GM18526 (cell line): Measurements from ENCODE around the gene AK8.

Experiments
- POLR2A ChIP-seq: IDR thresholded peaks from 3 replicates; pipeline ENCODE4 v1.6.1; 2011; ENCODE audit not compliant: insufficient read length; ENCODE audit errors: extremely low read depth

The AK8 gene

GRCh38 chr9:132694144-132694543 lies 183.9 kb downstream of the AK8 start:
- TF ChIP-seq POLR2A = no peak

GRCh38 chr9:132690696-132691095 lies 187.4 kb downstream of the AK8 start:
- no peak for TF ChIP-seq POLR2A

DNA sequence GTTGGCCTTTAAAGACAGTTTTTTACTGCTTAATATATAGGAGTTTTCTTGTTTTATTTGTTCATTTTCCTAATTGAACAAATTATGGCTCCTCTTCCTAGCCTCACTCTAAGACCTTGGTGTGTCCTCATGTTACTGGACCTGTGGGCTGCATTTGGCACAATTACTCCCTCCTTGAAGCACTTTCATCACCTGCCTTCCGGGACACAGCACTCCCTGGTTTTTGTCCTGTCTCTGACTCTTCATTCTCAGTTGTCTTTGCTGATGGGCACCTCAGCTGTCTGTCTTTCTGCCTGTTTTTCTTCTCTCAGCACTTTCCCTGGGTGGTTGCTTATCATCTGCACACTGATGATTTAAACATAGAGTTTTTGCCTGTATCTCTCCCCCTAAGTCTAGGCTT lies 194.2 kb downstream of the AK8 start:
- no peak for TF ChIP-seq POLR2A

DNA sequence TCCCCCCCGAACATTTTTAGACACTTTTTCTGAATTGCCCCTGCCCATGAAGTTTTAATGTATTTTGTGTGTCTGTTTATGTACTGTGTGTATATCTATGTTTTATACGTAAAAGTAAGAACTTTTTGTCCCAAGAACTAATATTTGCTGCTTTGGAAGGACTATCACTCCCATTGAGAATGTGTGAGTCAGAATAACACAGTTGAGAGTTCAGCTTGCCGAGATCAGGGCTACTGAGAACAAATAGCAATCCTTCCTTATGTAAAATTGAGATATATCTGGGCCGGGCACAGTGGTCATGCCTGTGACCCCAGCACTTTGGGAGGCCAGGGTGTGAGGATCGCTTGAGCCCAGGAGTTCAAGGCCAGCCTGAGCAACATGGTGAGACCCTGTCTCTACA lies 196.5 kb downstream of the AK8 start:
- TF ChIP-seq POLR2A = no peak

DNA sequence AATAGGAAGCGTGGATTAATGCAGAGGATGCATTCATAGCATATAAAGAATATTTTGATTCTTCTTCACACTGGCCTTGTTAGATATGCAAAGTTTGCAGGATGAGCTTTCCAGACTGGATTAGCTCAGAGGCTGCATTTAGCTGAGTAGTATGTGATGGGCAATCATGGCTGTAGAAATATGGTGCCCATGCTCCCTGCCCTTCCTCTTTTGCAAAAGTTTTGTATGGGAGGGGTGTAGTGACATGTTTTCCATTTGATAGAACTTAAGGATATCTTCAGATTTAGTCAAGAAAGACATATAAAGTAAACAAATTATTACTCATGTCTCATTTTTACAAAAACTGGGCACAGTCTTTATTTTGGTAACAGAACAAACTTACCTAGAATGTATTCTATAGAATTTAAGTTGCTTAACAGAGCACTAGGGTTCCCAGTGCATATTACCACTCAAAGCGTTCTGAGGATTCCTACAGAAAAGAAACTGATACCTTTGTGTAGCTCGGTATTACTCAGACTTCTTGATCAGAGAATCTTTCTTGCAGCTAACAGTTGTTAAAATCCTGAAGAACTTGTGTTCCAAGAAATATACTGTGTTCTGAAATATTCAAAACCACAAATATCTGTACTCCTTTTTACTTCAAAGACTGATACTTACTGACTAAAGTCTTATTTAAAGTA lies 198.0 kb downstream of the AK8 start:
- TF ChIP-seq POLR2A = no peak

DNA sequence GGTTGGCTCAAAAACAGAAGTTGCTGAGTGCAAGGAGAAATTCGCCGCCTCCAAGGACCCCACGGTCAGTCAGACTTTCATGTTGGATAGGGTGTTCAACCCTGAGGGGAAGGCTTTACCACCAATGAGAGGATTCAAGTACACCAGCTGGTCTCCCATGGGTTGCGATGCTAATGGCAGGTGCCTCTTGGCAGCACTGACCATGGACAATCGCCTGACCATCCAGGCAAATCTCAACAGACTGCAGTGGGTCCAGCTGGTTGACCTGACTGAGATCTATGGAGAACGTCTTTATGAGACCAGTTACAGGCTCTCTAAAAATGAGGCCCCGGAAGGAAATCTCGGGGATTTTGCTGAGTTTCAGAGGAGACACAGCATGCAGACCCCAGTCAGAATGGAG lies 200.1 kb downstream of the AK8 start:
- TF ChIP-seq POLR2A = no peak
